ENCODE measurements around the gene GRIN1.

GRIN1 gene

DNA sequence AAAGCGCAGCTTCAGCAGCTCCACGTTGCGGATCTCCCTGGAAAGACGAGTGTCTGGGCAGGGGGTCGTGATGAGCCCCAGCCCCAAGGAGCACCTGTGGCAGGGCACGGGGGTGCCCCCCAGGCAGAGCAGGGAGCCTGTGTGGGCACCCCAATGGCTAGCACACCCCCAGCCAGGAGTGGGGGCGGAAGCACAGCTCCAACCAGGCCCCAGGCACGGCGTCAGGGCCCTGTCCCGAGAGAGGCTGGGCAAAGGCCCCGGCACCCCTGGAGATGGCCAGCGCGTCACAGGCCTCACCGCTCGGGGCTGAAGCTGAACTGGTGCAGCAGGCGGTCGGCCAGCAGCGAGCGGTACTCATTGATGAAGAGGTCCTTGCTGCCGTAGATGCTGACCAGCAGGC, 41.5 kb downstream of the GRIN1 start:
- no peak for DNase-seq

DNA sequence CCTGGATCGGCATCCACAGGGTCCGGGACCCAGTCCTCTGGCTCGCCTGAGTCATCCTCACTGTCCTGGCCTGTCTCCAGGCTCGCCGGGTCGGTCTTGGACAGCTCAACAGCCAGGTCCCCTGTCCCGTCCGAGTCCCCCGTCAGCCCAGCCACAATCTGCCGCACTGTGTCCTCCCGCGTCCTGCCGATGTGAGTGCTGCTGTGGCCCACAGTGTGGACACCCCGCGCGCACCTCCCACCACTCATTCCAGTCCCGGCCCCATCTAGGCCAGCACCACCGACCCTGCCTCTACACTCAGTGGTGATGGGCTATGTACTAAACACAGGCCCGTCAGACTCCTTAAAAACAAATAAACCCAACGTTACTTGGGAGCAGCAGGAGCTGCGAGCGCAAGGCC, 42.7 kb downstream of the GRIN1 start:
- DNase-seq = no peak

DNA sequence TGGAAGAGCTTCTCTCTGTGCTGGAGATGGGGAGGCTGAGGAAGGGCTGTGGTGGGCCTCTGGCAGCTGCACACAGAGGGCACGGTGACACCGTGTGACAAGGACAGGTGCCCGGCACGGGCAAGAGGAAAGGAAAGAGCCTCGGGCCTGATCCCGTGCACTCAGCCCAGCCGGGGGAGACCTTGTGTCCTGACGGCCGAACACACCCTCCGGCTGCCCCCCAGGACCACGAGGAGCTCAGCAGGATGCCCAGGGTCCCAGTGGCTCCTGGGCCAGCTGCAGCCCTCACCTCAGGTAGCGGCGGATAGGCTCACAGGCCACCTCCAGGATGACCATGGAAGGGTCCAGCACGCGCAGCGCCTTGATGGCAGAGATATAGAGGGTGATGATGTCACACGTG, 43.9 kb downstream of the GRIN1 start:
- no peak for DNase-seq

DNA sequence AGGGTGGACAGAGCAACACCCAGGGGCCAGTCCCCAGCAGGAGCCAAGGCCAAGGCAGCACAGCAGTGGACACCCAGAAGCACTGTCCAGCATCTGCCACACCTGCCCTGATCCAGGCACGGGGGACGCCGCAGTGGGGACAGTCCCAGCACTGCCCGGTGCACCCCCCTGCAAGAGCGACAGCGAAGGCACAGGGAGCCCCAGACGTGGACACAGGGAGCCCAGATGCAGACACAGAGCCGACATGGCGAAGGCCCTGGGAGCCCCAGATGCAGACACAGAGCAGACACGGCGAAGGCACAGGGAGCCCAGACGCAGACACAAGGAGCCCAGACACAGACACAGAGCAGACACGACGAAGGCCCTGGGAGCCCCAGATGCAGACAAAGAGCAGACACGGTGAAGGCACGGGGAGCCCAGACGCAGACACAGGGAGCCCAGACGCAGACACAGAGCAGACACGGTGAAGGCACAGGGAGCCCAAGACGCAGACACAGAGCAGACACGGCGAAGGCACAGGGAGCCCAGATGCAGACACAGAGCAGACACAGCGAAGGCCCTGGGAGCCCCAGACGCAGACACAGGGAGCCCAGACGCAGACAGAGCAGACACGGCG, 45.1 kb downstream of the GRIN1 start:
- DNase-seq = no peak

DNA sequence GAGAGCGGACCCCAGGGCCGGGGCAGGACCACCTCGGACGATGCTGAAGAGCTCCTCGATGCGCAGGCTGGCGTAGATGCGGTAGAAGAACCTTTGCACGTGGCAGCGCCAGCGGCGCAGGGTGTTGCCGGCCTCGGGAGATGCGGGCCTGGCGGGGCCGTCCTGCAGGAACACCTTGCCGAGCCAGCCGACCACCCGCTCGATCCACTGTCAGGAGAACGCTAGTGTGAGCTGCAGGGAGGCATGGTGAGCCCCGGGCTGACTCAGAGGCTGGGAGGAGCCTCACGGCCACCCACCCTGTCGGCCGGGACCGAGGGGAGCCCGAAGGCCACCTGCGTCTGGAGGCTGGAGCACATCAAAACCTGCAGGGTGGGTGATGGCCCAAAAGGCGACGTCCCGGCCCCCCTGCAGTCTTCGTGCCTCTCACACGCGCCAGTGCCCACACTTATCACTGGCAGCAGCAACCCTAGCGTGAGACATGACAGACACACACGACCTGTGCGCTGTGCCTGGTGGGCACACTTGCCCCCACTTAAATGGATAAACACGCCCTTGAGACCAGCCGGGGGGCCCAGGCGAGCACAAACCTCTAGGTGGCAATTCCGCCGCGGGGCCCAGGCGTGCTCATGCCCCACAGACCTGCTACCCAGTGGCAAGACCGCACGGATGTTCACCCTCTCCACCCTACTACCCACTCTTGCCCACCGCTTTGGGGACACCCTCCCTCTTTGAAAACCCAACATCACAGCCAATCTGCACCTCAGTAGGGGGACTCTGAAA, 46.1 kb downstream of the GRIN1 start:
- DNase-seq = no peak

DNA sequence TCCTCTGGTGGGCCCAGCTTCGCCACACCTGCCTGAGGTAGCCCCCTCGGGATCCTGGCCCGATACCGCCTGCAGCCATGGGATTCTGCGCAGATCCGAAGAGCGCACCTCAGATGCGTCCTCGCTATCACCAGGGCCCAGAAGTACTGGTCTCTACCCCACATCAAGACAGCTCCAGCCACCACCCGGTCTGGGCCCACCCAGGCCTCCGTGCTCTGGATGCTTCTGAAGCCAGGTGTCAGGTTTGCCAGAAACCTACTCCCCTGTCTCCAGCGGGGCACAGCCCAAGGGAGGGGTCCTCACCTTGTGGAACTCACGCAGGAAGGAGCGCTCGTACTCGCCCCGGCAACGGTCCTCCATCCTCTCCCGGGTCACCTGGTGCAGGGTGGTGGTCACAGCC, 47.0 kb downstream of the GRIN1 start:
- DNase-seq = no peak

DNA sequence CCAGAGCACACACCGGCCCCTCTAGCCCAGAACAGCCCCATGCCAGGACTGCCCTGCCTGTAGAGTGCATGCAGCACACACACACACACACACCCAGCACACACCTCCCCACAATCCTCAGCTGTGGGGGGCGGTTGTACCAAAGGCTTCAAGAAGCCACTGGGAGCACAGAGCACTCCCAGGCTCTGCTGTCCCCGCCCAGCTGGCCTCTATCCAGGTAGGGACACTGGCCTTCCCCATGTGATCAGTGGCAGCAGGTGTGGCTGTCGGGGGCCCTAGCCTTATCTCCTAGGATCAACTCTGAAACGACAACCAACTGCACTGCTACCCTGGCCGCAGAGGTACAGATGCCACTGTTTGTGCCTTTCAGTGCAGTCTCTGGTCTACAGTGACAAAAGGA, 47.4 kb downstream of the GRIN1 start:
- no peak for DNase-seq

DNA sequence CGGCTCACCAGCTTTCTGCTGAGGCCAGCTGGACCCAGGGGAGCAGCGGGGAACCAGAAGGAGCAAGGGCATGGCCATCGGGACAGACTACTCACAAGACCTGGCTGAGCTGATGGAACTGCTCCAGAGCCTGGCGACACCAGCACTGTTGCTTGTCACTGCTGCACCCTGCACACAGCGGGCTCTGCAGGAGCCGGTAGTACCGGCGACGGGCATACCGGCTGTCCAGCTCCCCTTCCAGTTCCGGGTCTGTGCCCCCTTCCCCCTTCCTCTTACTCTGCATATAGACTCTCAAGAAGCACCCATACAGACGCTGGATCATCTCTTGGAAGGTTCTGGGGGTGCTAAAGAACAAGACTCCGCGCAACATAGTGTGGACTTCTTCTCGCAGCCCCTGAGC, 48.4 kb downstream of the GRIN1 start:
- DNase-seq = no peak

DNA sequence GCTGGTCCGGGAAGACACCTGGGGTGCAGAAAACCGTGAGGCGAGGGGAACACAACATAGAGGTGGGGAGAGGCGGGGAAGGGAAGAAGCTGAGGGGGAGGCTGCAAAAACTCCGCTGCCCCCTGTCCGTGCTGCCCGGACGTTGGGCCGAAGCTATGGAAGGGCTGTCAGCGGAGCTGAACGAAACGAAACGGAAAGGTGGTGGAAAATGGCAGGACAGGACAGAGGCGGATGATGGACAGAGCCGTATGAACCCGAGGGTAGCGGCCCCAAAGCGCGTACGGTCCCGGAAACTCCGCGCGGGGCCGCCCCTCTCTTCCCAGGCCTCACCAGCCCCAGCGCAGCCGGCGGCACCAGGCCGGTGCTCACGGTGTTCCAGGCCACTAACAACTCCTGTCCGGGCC, 49.1 kb downstream of the GRIN1 start:
- DNase-seq = no peak

DNA sequence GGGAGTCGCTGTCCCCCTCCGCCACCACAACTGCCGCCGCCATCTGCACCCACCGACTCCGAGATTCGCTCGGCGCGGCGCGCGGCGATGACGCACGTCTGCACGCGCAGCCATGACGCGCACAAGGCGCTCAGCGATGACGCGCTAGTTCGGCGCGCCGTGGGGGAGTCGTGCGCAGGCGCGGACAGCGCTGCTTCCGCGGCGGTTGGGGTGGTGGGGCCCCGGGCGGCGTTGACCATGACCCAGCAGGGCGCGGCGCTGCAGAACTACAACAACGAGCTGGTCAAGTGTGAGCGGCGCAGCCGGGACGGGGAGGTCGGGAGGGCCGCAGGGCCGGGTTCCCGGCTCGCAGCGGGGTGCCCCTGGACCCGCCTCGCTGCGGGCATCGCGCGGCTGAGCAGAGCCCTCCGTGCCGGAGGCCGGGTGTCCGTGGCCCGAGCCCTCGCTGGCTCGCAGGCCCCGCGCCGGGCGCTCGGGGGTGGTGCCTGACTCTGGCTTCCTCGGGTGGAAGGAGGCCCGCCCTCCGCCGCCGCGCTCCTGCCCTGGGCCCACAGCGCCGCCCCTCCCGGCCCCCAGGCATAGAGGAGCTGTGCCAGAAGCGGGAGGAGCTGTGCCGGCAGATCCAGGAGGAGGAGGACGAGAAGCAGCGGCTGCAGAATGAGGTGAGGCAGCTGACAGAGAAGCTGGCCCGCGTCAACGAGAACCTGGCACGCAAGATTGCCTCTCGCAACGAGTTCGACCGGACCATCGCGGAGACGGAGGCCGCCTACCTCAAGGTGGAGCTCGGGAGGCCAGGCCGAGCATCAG, 49.7 kb downstream of the GRIN1 start, which contains the start of the genes ANAPC2 and SSNA1:
ANAPC2 (minus strand) TSS at position 71 of the 807 bp plus-strand sequence; CDS start at position 43, 28 bp downstream.
SSNA1 (plus strand) TSS at position 187 of the 807 bp plus-strand sequence; CDS start at position 238, 51 bp downstream.
- DNase-seq = peak; percentile 36

DNA sequence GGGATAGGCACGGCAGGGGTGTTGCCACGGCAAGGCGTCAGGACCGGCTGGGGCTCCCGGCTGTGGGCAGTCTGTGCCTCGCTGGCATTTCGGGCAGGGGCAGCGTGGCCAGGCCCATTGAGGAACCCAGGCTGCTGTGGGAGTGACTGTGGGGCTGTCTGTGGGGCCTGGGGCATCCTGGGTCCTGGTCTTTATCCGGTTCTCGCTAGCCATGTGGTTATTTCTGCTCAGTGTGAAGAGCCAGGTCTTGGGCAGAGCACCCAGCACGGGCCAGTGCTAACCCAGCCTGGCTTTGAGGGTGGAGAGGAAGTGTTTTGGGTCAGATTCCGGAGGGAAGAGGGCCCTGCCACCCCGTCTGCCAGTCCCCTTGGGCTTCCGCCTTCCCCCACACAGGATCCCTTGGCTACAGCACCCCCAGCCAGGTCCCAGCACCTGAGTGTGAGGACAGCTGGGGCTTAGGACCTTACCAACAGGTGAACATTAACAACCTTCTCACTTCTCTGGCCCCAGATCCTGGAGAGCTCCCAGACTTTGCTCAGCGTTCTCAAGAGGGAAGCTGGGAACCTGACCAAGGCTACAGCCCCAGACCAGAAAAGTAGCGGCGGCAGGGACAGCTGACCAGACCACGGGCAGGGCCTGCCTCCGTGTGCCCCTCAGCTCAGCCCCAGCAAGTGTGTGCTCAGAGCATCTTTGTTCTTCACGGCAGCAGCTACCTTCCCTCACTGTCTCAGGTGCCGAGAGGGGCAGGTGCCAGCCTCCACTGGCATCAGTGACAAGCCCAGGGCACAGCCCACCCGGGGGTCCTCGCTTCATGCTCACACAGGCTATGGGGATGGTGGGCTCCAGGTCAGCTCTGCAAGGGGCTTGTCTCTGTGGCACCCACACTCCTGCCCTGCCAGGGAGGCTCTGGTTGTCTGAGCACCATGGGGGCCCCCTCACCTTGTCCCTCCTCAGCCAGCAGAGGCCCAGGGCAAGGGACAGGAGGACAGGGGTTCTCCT, 50.6 kb downstream of the GRIN1 start:
- no peak for DNase-seq

DNA sequence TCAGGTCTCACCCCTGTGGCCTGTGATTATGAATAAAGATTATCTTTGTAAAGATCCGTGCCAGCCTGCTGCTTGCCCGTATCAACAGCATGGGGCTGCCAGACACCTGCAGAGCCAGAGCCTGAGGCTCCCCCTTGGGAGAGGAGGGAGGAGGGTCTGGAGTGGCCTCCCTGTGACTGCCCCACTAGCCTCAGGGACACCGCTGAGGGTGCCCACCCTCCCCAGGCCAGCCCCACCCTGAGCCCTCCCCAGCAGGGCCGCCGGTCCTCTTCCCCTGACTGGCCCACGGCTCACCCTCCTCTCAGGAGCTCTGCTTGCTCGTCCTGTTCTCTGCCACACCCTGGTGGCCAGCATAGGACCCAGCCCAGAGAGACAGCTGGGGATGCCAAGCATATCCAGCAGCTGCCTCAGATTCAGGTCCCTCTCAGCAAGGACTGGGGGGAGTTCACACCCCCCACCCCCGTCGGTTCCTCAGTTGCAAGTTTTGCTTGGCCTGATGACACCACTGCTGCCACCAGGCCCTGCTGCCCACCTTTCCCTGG, 51.4 kb downstream of the GRIN1 start:
- no peak for DNase-seq

DNA sequence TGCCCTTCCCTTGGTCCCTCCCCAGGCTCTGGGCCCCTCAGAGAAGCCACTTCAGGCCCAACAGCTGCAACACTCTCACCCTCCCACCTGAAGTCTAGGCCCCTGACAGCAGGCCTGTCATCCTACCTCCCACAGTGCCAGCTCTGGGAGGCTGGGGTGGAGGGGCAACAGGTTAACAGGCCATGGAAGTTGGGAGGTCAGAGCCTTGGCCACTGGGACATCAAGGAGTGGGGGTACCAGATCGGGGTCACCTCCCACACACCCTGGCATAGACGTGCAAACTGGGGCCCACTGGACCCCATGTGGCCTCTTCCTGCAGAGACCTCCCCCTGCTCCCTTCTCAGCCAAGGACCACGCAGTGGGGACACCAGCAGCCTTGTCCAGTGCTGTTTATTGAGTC, 52.3 kb downstream of the GRIN1 start:
- DNase-seq = no peak

DNA sequence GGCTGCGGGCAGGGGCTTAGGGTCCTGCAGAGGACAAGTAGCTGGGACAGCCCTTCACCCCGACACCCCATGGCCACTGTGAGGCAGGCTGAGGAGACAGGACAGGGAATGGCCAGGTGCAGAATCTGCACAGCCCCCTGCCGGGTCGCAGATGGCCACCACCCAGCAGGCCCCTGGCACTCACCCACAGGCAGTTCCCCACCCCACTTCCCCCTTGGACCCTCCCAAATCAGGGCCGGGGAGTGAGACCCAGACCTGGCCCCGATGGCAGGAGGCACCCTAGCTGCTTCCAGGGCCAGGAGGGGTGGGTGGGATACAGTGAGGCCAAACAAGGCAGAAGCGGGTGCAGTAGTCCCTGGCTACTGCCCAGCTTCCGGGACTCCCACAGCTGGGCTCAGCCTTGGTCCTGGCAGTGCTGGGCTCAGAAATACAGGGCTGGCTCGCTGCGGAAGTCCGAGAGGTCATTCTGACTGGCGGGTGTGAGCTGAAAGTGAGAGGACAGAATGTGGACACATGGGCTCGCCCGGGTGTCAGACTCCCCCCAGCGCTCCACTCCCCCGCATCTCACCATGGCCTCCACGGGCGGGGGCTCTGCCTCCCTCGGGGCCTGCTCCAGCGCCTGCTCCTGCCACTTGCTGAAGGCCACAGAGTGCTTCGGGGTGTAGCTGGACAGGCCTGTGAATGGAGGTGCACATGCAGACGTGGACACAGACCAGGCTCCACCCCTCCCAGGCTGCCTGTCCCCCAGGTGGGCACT, 52.9 kb downstream of the GRIN1 start:
- no peak for DNase-seq

DNA sequence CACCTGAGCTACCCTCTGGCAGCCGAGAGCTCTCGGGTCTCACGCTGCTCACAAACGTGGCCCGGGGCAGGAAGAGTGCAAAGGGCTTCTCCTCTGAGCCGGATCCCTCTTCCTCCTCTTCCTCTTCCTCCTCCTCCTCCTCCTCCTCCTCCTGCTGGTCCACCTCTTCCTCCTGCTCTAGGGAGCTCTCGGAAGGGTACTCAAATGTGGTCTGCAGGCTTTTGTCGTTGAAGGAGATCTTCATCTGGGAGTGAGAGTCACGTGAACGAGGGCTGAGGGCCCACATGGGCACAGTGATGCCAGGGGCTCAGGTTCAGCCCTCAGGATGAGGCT, 53.5 kb downstream of the GRIN1 start:
- no peak for DNase-seq

DNA sequence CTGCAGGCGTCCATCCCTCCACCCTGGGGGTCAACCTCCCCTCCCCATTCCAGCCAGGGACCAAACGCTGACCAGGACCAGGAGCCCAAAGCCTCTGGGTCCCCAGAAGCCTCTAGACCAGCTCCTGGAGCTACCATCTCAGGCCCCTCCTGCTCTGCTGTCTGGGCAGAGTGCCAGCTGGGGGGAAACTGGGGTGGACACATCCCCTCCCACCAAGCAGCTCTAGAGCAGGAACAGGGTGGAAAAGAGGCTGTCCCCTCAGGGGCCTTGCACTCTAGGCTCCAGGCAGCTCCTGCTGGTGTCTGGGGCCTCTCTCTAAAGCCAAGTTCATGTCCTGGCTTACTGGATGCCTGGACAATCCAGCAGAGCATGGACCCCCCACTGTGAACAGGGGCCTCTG, 53.9 kb downstream of the GRIN1 start:
- no peak for DNase-seq

DNA sequence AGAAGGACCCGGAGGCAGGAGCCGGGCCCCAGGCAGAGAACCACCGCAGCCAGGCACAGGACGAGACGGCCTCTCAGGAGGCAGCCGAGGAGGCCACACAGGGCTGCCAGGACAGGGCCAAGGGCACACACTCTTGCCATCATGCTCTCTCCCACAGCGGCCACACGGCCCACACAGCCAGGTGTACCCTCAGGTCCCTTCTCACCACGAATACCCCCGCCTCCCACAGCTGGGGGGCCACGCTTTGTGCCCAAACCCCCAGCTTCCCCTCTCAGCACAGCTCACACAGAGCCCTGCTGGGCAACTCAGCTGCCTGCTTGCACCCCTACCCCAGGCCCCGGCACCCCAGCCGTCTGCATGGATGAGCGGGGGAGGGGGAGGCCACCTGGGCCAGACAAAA, 54.8 kb downstream of the GRIN1 start:
- DNase-seq = no peak

DNA sequence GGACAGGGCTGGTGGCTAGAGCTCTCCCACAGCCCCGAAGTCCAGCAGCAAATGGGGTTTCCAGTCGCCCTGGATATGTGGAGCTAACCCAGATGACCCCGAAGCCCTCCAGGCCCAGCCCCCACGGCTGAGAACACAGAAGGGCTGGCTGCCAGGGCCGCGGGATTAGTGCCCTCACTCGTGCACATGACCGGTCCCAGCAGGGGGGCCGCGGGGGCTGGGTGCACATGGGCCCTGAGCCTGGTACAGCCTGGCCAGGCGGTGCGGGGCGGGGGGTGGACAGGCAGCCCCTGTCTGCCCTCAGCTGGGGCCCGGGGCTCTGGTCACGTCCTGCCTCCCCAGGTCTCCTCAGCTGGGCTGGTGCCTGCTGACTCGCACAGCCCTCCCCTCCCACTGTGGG, 55.4 kb downstream of the GRIN1 start:
- DNase-seq = no peak

DNA sequence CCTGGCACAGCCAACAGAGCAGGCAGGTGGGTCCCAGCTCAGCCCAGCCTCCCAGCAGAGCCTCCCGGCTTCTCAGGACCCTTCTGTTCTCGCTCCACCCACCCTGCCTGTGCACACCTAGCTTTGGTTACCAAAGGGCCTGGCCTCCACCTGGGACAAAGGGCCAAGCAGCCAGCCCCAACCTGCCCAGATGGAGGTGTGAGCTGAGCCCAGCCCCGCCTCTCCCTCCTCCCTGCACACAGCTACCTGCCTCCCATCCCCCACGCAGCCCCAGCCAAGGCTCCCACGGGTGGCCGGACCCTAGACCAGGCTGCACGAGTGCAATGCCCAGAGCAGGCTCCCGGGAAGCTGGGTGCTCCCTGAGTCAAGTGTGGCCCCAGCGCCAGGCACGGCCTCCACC, 56.0 kb downstream of the GRIN1 start:
- no peak for DNase-seq

DNA sequence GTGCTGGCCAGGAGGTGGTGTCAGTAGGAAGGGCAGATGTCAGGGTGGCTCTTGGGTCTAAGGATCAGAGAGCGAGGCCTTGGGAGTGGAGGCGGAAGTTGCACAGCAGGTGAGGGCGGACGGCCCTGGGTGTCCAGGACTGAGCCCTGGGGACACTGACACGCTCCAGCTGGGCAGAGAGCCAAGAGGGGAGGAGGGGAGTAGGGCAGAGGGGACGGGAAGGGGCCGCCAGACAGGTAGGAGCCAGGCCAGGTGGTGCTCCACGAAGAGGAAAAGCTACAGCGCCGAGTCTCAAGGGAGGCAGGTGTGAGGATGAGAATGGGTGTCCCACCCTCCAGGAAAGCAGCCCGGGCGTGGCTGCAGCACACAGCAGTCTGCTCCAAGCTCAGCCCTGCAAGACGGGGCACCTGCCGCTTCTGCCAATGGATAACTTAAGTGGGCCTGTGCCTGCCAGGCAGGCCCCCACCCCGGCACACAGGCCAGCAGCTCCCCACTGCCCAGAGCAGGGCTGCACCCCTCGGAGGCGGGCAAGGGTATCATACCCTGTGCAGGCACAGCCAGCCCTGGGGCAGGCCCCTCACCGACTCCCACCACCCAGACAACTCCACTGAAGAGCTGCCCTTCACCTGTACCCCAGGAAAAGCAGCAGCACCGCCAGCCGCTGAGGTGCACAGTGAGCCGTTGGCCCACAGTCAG, 56.7 kb downstream of the GRIN1 start:
- DNase-seq = no peak
